IPS-NIHi11 (cell line): ENCODE measurements around the gene BLCAP.
"Not testable (repeated sequence)": the region's sequence is repeated elsewhere in the genome, so short reads cannot be mapped to it uniquely, and the experiment has no call there.

Experiments used
- DNase-seq: peaks from one replicate; pipeline ENCODE4 v3.0.0; 2012; ENCODE audit warnings: mixed read lengths, low spot score

The BLCAP gene

DNA sequence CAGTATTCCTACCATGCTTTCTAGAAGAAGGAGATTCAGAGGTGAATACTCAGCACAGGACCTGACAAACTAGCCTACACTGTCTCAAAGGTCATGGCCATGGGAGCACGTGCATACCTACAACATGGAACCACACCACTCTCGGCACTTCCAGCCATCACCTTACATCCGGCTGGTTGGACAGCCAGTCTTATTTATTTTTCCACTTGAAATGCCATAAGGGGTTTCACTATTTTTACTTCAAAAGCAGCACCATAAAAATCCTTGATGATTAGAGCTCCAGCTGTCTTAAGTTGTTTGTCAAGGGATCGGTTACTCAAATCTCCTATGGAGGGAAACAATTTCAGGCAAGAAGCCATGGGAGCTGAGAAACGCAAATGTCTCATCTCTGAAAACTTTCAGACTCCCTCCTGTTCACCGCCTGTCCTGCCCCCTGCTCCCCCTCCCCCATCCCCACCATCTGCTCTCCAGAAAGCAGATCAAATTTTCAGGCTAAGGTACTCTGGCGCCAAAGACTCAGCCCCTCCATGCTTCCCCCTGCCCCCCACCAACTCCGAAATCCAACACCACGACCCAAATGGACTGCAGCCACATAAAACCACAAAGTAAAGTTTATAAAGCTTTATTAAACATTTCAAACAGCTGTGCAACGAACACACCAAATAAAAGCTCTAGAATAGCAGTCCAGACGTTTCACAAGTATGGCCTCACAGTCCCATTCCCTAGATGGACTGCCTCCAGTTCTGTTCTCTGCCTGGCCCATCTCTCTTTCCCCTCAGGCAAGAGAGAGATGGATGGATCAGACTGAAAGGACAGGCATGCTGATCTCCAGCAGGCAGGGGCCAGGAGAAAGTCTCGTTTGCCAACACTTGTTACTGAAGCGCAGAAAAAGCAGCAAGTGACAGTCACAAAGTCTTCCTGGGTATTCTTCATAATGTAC, 10.6 kb downstream of the BLCAP start:
- DNase-seq: no peak

DNA sequence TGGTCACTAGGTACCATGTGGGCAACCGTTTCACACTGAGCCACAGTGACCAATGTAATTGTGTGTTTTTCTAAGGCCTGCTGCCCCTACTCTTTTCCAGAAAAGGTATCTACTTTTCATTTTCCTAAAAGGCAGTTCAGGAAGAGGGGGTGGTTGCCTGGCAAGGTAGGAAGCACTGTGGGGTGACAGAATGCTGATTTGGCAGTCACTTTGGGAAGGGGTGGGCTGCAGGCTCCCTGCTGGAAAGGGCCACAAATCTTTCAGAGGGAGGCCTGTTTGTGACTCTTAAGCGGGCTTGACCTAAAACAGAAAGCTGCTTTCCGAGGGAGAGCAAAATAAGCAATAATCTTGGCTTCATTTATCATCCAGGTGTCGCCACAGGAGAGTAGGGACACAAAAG, 11.8 kb downstream of the BLCAP start:
- DNase-seq: no peak

DNA sequence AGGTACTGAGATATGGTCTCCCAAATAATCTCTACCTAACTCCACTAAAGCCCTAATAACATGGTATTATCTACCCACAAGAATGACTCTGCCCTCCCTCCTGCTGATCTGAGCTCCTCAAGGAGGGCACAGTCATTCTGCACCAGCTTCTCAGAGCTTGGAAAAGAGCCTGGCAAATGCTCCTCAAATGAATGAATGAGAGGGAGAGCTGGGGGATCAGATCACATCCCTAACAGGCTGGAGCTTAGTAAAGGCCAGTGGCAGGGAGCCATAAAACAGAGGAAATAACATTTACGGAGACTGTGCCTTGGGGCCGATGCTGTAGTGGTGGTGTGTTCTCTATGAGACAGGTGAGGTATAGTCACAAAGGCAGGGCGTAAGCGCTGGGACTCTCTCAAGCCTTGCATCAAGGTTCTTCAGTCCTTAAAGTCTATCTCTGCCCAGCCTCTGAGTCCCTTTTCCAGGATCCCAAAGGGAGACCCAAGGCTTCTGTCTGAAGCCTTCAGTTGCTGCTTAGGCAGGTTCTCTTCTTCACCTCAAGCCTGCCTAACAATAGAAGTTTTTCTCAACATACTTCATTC, 13.8 kb downstream of the BLCAP start:
- DNase-seq: no peak

DNA sequence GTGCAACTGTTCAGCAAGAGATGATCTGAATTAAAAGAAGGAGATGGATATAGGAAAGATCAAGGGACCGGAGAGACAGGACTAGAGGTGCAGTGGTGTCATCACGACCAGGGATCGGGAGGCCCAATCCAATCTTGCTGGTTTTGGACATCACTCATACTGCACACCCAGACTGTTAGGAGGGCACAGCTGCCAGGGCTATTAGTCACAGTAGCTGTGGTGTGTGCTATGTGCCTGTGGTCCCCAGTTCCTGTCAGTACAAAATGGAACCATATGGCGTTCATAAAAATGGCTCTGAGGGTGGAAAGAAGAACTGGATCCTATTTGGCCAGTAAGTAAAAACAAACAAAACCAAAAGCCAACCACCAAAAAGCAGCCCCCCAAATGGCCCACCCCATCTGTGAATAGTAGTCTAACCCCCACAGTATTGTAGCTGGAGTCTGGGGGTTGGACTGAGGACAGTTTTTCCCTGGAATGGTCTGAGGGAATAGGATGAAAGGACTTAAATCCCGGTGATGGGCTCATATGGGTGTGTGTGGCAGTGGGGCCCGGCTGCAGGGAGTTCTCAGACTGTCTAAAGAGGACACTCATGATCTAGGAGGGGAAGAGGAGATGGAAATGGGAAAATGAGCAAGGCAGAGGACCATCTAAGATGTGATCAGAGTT, 15.9 kb downstream of the BLCAP start:
- no peak for DNase-seq

DNA sequence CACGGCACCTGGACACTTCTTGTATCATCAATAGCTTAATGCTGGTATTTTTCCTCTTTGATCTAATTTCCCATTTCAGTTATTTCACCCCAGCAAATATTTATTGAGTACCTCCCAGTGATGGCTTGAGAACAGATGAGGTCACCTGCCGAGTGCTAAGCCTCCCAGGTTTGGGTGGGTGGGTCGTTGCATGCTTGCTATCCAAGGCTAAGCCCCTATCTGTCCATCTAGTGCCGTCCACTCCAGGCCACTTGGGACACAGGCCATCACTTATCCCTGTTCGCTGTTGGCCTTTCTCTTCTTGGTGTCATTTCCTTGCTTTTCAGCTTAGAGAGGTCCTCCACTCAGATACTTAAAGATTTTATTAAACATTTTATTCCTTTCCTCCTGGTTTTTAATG, 17.4 kb downstream of the BLCAP start:
- DNase-seq: no peak

DNA sequence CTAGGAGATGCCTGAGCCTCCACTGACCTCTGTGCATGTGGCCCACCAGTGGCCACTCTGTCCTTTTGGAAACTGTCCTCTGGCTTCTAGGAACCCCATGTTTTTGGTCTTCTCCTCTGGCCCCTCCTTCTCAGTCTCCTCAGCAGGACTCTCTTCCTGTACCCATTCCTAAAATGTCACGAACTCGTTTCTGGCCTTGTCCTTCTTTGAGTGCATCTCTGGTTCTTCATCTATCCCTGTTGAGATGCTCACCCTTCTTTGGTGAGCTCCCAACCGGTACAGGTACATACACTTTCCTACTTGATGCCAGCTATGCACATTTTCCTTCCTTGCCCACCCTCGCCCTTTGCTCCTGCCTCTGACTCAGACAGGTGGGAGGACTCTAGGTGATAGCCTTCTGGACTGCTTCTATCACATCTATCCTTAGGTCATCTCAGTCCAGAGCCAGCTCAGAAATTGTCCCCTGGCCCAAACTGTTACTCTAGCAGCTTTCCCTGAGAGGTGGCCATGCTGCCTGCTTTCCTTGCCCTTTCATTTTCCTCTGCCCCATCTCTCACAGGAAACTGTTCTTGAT, 21.4 kb downstream of the BLCAP start:
- no peak for DNase-seq

DNA sequence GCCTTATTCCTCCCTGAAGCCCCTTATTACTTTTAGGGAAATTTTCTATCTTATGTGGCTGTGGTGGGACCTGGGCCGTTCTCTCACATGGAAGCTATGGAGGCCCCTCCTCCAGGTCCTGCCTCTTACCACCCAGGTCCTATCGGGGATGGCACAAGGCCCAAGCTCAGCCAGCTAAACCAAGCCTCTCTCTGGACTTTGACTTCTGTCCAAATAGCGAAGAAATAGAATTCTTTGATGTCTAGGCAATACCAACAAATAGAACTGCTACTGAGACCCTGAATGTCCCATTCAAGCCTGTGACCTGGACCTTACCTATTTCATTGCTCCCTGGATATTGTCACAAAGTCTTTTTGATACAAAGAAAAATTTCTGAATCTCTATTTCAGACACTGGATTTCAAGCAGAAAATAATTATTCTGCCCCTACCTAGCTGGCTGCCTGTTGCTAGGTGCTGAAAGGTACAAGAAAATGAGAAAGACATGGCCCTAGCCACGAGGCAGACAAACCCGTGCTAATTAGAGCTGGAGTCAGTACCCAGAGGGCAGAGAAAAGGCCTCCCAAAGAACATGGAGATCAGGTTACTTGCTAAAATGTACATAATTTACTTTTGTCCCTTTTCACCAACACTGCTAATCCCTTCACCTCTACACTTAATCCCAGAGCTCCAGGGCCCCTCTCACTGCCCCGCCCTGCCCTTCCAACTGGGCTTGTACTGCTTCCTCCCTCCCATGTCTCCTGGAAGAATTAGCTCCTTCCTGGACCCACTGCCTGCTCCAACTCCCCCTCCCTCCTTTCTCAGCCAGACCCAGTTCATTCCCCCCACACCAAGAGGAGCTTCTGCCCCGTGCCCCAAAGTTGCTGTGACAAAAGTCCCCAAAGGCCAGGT, 22.2 kb downstream of the BLCAP start:
- no peak for DNase-seq

DNA sequence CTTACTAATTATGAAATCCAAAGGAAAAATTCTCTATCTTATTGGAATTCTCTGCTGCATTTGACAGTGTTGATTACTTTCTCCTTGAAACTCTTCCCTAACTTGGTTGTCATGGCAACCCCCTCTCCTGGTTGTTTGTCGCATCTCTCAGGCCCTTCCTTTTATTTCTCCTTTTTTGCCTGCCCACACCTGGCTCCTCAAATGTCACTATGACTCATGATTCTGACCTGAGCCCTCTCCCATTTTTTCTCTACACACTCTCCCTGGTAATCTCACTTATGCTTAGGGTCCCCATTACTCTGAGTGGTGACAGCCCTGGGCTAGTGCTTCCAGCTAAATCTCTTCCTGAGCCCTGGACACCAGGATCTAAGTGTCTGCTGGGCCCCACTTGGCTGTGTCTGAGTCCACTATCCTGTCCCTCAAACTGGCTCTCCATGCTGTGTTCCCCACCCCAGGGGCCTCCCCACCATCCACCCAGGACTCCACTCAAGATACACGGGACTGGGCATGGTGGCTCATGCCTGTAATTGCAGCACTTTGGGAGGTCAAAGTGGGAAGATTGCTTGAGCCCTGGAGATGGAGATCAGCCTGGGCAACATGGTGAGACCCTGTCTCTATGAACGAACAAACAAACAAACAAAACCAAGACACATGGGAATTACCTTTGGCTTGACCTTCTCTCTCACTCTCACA, 23.1 kb downstream of the BLCAP start:
- peak; percentile 54 for DNase-seq

DNA sequence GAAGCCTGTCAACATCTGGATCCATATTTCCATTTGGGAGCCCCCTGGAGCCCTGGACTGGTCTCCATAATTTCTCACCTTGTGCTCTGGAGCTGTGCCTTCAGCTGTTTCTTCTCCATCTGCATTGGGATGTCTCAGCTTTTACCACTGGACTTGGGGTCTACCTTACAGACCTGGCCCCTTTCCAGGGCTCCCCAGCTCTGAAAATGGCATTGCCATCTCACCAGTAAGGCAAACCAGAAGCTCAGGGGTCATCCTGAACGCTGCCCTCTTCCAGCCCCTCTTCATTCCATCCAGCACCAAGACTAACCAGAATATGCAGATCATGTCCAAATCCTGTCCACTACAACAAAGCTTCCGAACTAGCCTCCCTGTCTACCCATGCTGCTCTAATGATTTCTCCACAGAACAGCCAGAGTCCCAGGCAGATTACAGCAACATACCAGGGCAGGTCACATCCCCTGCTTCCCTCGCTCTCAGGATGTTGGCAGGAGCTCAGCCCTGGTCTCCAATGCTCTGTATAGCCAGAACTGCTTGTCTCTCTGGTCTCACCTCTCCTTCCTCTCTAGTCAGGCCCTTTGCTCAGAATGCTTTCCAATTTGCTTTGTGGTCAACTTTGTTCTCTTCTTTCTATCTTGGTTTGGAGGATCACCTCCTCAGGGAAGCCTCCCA, 24.3 kb downstream of the BLCAP start:
- DNase-seq: no peak

DNA sequence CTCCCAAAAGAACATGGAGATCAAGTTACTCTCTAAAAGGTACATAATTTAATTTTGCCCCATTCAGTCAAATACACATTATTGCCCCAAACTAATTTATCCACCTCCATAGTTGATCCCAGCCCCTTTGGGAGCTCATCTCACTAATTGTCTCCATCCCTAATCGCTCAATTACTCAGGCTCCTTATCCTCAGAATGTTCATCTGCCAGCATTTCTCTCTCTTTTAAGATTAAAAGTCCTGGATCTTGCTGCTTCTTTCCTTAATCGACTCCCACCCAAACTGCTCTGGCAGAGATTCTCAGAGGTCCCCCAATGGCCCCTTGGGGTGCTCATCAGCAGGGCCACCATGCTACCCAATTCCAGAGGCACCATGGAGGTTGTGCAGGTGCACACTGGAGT, 25.0 kb downstream of the BLCAP start:
- DNase-seq: no peak

DNA sequence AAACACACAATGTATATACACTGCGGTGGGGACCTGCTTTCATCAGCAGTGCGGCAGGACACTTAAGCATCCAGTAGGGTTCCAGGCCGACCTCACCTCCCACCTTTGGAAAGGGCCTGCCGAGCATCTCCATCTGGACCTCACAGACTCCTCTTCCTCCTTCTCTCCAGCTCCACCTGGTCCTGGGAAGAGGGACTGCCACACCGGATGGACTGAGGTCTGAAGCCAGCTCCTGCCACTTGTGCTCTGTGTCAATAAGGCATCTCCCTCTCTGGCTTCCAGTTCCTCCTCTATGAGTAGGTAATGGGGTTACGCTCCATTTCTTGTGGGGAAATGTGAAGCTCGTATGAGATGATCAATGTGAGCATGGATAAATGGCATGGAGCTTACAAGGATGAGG, 25.7 kb downstream of the BLCAP start:
- DNase-seq: peak; percentile 56

DNA sequence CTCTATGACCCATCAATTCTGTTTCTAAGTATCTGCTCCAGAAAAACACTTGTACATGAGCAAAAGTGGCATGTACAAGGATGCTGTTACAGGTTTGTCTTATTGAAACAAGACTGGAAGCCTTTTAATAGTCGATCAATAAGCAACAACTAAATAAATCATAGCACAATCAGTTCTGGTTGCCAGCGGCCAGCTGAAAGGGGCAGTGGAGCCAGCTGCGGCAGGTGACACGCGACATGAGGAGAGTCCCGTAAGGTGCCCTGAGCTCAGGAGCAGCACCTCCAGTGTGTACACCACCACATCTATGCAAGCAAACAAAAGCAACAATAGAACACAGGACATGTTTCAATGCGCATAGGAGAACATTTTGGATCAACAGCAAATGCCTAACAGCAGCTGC, 27.4 kb downstream of the BLCAP start:
- DNase-seq: no peak

DNA sequence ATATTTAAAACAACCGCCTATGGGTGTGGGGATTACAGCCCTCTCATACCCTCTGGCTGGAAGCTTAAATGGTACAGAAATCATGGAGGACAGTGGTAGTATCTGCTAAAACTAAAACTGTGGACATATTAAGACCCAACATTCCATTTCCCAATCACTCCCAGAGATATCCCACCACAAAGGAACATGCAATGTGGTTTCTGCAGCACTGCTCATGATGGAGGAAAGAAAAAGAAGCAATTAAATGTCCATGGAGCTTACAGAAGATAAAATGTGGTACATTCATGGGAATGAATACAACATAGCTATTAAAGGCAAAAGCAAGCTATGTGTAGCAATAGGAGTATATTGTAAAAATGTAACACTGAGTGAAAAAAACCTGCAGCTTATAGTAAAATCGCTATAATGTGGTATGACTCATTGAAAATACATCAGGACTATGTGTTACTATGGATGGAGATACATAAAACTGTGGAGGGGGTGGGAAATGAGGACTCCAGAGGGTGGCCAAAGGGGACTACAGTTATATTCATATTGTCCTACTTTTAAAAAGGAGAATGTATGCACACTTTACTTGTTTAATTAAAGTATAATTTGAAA, 29.5 kb downstream of the BLCAP start:
- DNase-seq: no peak

DNA sequence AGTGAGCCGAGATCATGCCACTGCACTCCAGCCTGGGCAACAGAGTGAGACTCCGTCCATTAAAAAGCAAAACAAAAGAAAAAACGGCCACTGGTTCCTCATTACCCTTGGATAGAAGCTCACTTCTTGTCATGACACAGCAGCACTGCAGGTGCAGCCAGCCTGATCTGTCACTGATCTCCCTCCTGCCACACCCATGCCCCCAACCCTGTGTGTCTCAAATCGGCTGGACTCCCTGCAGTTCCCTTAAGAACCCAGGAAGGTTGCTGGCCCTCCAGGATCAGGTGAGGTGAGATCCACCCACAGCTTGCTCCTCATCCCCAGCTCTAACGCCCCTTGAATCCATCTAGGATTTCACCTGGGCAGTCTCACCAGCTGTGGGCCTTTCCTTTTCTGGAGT, 32.9 kb downstream of the BLCAP start:
- DNase-seq: no peak

DNA sequence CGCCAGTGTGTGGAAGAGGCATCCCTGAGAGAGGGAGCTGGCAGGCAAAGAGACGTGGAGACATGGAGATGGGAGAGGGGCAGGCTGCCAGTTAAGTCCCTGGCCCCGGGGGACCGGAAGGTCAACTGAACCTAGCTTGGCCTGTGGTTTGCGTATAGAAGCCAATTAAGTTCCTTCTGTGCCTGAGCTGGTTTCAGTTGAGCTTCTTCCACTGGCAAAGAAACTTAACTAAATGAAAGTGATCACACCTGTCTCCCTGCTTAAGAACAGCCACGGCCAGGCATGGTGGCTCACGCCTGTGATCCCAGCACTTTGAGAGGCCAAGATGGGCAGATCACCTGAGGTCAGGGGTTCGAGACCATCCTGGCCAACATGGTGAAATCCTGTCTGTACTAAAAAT, 33.4 kb downstream of the BLCAP start:
- no peak for DNase-seq

DNA sequence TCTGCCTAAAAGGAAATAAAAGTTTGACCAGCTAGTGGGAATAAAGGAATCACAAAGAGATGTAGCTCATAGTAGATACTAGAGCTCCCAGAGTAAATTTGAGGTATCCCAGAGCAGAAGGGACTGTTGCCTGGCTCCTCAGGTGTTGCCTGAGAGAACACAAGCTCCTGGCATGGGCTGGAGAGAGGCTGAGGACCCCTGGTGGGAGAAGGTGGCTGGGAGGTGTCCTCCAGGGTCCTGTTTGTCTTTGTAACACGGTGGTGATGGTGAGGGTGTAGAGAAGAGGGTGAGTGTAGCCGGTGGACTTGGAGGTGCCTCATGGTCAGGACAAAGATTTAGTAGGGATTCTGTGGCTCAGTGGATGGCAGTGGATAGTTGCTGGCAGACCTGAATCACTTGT, 34.7 kb downstream of the BLCAP start:
- no peak for DNase-seq

DNA sequence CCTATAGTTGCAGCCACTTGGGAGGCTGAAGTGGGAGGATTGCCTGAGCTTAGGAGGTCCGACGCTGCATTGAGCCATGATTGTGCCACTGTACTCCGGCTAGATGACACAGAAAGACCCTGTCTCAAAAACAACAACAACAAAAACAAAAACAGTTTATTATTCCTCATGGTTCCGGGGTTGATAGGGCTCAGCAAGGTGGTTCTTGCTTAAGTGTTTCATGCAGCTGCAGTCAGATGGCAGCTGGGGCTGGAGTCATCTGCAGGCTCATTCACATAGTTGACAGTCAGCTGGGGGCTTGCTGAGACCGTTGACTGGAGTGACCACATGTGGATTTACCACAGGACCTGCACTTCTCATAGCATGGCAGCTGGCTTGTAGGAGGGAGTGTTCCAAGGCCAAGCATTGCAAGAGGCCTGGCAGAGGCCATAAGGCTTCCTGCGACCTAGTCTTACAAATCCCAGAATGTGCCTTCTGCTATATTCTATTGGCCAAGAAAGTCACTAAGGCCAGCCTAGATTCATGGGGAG, 35.5 kb downstream of the BLCAP start:
- DNase-seq: no peak

DNA sequence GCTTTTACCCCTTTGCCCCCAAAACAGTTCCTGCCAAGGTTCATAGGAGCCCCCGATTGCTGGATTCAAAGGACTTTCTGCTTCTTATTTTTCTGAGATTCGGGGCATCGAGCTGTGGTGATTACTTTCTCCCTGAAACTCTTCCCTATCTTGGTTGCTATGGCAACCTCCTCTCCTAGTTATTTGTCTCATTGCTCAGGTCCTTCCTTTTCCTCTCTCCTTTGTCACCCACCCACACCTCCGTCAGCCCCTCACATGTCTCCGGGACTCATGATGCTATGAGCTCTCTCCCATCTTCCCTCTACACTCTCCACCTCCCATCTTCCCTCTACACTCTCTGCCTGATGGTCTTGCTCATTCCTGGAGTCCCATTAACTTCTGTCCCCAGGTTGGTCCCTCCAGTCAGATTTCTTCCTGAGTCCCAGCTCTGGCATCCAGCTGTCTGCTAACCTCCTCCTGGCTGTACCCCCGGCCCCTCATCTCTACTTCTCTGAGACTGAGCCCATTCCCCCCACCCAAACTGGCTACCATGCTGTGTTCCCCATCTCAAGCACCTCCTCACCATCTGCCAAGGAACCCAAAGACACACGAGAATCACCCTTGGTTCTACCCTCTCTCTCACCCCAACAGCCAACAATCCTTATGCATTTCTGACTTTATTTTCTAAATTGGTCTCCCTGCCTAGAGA, 36.9 kb downstream of the BLCAP start:
- no peak for DNase-seq

DNA sequence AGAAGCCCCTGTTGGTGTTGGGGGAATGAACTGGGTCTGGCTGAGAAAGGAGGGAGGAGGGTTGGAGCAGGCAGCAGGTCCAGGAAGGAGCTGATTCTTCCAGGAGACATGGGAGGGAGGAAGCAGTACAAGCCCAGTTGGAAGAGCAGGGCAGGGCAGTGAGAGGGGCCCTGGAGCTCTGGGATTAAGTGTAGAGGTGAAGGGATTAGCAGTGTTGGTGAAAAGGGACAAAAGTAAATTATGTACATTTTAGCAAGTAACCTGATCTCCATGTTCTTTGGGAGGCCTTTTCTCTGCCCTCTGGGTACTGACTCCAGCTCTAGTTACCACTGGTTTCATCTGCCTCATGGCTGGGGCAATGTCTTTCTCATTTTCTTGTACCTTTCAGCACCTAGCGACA, 41.5 kb downstream of the BLCAP start:
- not testable (repeated sequence) for DNase-seq
